Erythroblast (primary cell): ENCODE data around the gene DHDDS.

Experiments
- GATA1 ChIP-seq: IDR thresholded peaks from 2 replicates; pipeline ENCODE4 v1.6.1; 2011; ENCODE audit warnings: low read depth, mild to moderate bottlenecking, control low read depth, low read length, moderate library complexity
- POLR2A ChIP-seq: IDR thresholded peaks from 2 replicates; pipeline ENCODE4 v1.6.1; 2011; ENCODE audit warnings: mild to moderate bottlenecking, low read length

GRCh38 chr1:26412180-26412840 lies 19.8 kb upstream of the DHDDS start:
- TF ChIP-seq POLR2A = no peak
- TF ChIP-seq GATA1 = no peak
